Fibroblast of the aortic adventitia (primary cell): ENCODE measurements around the gene PRPS1. TPM values are rescaled to one million over a fixed set of nuclear protein-coding genes. Genes with fewer than 3 reads are reported as not detected.

Experiments used
- DNase-seq: peaks from one replicate; pipeline ENCODE4 v3.0.0-alpha.2; 2010; ENCODE audit warnings: low read depth
- H3K4me3 ChIP-seq: 2 replicates; pipeline ENCODE4 v1.5.1; 2011; ENCODE audit warnings: low read depth, mild to moderate bottlenecking, control low read depth, low read length, moderate library complexity
- CTCF ChIP-seq: IDR thresholded peaks from 2 replicates; pipeline ENCODE4 v1.5.1; 2011; ENCODE audit warnings: mild to moderate bottlenecking, low read length, control low read depth, inconsistent platforms; ENCODE audit not compliant: insufficient read depth
- total RNA-seq: library from RNA; depleted of rRNA; stranded (reverse); fragments of >200 nt; gene quantifications from 2 replicates; pipeline ENCODE4 v1.2.3, GENCODE V29; 2012; ENCODE audit warnings: low replicate concordance

Gene PRPS1
- total RNA-seq, 1 donor, result 37.9 TPM

GRCh38 chrX:107610667-107611066 is 17.6 kb upstream of the PRPS1 start:
- DNase-seq, result no peak
- TF ChIP-seq CTCF, result no peak
- no peak overlapping the region for H3K4me3 ChIP-seq

GRCh38 chrX:107619885-107620322 is 8.4 kb upstream of the PRPS1 start:
- DNase-seq, result peak; percentile 57
- no peak overlapping the region for H3K4me3 ChIP-seq
- no peak for TF ChIP-seq CTCF

- no peak for TF ChIP-seq CTCF
- H3K4me3 ChIP-seq, result no peak overlapping the region
These were observed 3.4 kb upstream of the PRPS1 start for GRCh38 chrX:107624893-107625292.

GRCh38 chrX:107625739-107626138 is 2.6 kb upstream of the PRPS1 start:
- TF ChIP-seq CTCF, result no peak
- DNase-seq, result no peak

More at GRCh38 chrX:107624893-107625292, 3.4 kb upstream of the PRPS1 start:
- no peak for DNase-seq

GRCh38 chrX:107626481-107626880 is 1.8 kb upstream of the PRPS1 start:
- TF ChIP-seq CTCF, result no peak
- DNase-seq, result no peak
- H3K4me3 ChIP-seq, result no peak overlapping the region

More at GRCh38 chrX:107625739-107626138, 2.6 kb upstream of the PRPS1 start:
- no peak overlapping the region for H3K4me3 ChIP-seq

- TF ChIP-seq CTCF, result no peak
- no peak overlapping the region for H3K4me3 ChIP-seq
- DNase-seq, result no peak
These were observed 1.4 kb upstream of the PRPS1 start for GRCh38 chrX:107626916-107627315.
